ENCODE results near the gene CECR2.

DNA sequence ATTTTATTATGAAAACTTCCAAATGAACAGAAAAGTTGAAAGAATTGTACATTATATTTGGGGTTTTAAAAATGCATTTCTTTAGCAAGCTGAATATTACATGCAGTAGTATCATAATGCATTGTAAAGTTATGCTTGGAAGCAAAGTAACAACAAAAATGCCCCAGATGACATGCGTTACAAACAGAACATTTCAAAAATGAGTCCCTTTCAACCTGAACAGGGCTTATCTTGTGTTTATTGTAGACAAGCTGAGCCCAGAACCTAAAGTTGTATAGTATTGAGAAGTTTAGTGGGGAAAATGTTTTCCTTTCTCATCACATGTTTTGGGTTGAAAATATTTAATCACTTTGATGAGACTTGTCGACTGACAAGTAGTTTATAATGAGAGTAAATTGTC is 68.8 kb downstream of the CECR2 start:
- TF ChIP-seq POLR2A (IDR thresholded peaks at IDR 0.05), result no peak
- TF ChIP-seq, protein P1, sequence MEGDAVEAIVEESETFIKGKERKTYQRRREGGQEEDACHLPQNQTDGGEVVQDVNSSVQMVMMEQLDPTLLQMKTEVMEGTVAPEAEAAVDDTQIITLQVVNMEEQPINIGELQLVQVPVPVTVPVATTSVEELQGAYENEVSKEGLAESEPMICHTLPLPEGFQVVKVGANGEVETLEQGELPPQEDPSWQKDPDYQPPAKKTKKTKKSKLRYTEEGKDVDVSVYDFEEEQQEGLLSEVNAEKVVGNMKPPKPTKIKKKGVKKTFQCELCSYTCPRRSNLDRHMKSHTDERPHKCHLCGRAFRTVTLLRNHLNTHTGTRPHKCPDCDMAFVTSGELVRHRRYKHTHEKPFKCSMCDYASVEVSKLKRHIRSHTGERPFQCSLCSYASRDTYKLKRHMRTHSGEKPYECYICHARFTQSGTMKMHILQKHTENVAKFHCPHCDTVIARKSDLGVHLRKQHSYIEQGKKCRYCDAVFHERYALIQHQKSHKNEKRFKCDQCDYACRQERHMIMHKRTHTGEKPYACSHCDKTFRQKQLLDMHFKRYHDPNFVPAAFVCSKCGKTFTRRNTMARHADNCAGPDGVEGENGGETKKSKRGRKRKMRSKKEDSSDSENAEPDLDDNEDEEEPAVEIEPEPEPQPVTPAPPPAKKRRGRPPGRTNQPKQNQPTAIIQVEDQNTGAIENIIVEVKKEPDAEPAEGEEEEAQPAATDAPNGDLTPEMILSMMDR (IDR thresholded peaks at IDR 0.05), result no peak
